ENCODE measurements around the gene R3HDM1. TPM values are rescaled to one million over a fixed set of nuclear protein-coding genes. Genes with fewer than 3 reads are reported as not detected.
A peak's percentile ranks its signal among the peaks of the same experiment; 100 is the strongest.

R3HDM1 gene
- total and polyA plus RNA-seq, 2 experiments from 2014 or later = 9.1 to 10.9 TPM

DNA sequence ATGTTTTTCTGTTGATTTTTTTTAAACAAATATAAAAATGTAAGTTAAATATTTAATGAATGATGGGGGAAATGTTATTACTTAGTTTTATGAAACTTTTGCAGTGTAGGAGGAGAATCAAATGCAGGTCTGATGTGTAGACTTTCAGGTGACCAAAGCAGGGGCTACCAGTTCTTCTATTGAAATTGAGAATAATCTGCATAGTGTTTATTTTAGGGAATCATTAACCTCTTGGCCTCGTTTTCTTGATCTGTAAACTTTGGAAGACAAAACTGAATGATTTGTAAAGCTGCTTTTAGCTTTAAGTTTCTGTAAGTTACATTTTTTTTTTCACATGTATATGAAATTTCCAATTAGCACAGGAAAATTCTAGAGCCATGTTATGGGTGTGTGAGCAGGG, 99.2 kb downstream of the R3HDM1 start:
- H3K9me2 ChIP-seq (replicated peaks; ENCODE audit: insufficient read depth) = no peaks in the 10 kb centered on the region
- no peak for DNase-seq (ENCODE audit: low spot score)
- H4K20me1 ChIP-seq (ENCODE audit: insufficient read depth, poor library complexity, severe bottlenecking) = no peaks in the 10 kb centered on the region
- H3K4me2 ChIP-seq = no peak overlapping the region
- no peaks in the 10 kb centered on the region for H3K4me1 ChIP-seq (ENCODE audit: insufficient read depth)
- H3K79me2 ChIP-seq = no peaks in the 10 kb centered on the region
- no peaks in the 10 kb centered on the region for H3K9me3 ChIP-seq (ENCODE audit: low read depth)
- no peaks in the 10 kb centered on the region for H3K27me3 ChIP-seq
- H3K36me3 ChIP-seq (replicated peaks; ENCODE audit: insufficient read depth, low read depth) = no peaks in the 10 kb centered on the region
- no peak overlapping the region for H3K4me3 ChIP-seq
- no peak overlapping the region for H2AFZ ChIP-seq
- TF ChIP-seq EZH2phosphoT487 (IDR thresholded peaks at IDR 0.05; ENCODE audit: low read depth, severe bottlenecking, unreplicated experiment) = no peak
- no peak overlapping the region for H3K27ac ChIP-seq
- WGBS (ENCODE audit: low lambda C conversion rate, missing lambda C conversion rate) = 60% methylated on average over 1 of the region's 1 CpG

DNA sequence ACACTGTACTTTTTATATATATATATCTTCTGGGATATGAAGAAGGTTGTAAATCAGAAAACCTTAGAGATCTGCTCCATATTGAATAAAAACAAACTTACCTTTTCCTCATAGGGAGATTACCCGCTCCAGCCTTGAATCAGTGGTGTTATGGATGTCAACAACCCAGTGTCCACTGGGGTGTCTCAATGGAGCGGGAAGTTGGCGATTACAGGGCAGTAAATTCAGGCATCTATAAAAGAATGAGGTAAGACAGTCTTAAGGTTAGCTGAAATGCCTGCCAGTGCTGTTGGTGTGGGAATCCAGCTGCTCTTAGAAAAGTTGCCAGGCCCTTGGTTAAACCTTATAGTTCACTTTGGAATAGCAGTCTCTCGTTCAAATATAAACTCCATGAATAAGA, 102.3 kb downstream of the R3HDM1 start:
- Histone ChIP-seq H3K27me3 (no peaks in the 10 kb centered on the region), H3K4me1 (ENCODE audit: insufficient read depth) (no peaks in the 10 kb centered on the region), H4K20me1 (ENCODE audit: insufficient read depth, poor library complexity, severe bottlenecking) (no peaks in the 10 kb centered on the region), H3K9me2 (replicated peaks; ENCODE audit: insufficient read depth) (no peaks in the 10 kb centered on the region), H3K27ac (no peak overlapping the region), H3K79me2 (no peaks in the 10 kb centered on the region), H3K9me3 (ENCODE audit: low read depth) (no peaks in the 10 kb centered on the region), H3K36me3 (replicated peaks; ENCODE audit: insufficient read depth, low read depth) (no peaks in the 10 kb centered on the region), H2AFZ (no peak overlapping the region), H3K4me3 (no peak overlapping the region), H3K4me2 (no peak overlapping the region)
- 95% methylated on average over 4 of the region's 4 CpGs for WGBS (ENCODE audit: low lambda C conversion rate, missing lambda C conversion rate)
- no peak for DNase-seq (ENCODE audit: low spot score)
- TF ChIP-seq, protein P1, sequence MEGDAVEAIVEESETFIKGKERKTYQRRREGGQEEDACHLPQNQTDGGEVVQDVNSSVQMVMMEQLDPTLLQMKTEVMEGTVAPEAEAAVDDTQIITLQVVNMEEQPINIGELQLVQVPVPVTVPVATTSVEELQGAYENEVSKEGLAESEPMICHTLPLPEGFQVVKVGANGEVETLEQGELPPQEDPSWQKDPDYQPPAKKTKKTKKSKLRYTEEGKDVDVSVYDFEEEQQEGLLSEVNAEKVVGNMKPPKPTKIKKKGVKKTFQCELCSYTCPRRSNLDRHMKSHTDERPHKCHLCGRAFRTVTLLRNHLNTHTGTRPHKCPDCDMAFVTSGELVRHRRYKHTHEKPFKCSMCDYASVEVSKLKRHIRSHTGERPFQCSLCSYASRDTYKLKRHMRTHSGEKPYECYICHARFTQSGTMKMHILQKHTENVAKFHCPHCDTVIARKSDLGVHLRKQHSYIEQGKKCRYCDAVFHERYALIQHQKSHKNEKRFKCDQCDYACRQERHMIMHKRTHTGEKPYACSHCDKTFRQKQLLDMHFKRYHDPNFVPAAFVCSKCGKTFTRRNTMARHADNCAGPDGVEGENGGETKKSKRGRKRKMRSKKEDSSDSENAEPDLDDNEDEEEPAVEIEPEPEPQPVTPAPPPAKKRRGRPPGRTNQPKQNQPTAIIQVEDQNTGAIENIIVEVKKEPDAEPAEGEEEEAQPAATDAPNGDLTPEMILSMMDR (IDR thresholded peaks at IDR 0.05; ENCODE audit: poor library complexity) = no peak
- no peak for TF ChIP-seq EZH2 (IDR thresholded peaks at IDR 0.05; ENCODE audit: borderline replicate concordance)
- TF ChIP-seq EZH2phosphoT487 (IDR thresholded peaks at IDR 0.05; ENCODE audit: low read depth, severe bottlenecking, unreplicated experiment) = no peak

DNA sequence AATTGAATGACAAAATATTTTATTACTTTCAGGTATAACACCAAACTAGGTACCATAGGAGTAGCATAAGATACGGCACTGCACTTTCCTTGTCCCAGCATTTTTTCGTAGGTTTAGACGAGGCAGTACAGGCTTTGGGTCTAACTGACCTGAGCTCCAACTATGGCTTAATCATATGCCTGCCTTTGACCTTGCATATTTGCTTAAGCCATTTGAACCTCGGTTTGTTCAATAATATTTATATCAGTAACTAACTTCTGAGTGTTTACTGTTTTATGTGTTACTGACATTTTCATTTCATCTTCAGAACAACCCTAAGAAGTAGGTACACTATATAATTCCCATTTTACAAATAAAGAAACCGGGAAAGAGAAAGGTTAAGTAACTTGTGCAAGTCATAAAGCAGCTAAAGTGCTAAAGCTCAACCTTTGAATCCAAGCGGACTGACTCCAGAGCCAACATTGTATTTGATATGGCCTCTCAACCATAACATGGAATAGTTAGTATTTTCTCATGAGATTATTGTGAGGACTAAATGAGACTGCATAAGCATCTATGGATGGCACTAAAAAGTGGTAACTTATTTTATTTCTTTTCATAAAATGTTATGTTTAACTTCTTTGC, 104.0 kb downstream of the R3HDM1 start:
- no peaks in the 10 kb centered on the region for H3K9me3 ChIP-seq (ENCODE audit: low read depth)
- H4K20me1 ChIP-seq (ENCODE audit: insufficient read depth, poor library complexity, severe bottlenecking) = no peaks in the 10 kb centered on the region
- no peak overlapping the region for H3K4me3 ChIP-seq
- peak overlapping the region; percentile 13 for H3K27ac ChIP-seq
- no peak for TF ChIP-seq EZH2 (IDR thresholded peaks at IDR 0.05; ENCODE audit: borderline replicate concordance)
- TF ChIP-seq, protein P1 (IDR thresholded peaks at IDR 0.05; ENCODE audit: poor library complexity) = no peak
- no peak for TF ChIP-seq EZH2phosphoT487 (IDR thresholded peaks at IDR 0.05; ENCODE audit: low read depth, severe bottlenecking, unreplicated experiment)
- no peaks in the 10 kb centered on the region for H3K36me3 ChIP-seq (replicated peaks; ENCODE audit: insufficient read depth, low read depth)
- 61% methylated on average over 6 of the region's 6 CpGs for WGBS (ENCODE audit: low lambda C conversion rate, missing lambda C conversion rate)
- H3K9me2 ChIP-seq (replicated peaks; ENCODE audit: insufficient read depth) = no peaks in the 10 kb centered on the region
- peak overlapping the region; percentile 39 for H3K4me2 ChIP-seq
- no peak overlapping the region for H2AFZ ChIP-seq
- H3K27me3 ChIP-seq = no peaks in the 10 kb centered on the region
- no peaks in the 10 kb centered on the region for H3K79me2 ChIP-seq
- no peaks in the 10 kb centered on the region for H3K4me1 ChIP-seq (ENCODE audit: insufficient read depth)
- DNase-seq (ENCODE audit: low spot score) = peak; percentile 7

DNA sequence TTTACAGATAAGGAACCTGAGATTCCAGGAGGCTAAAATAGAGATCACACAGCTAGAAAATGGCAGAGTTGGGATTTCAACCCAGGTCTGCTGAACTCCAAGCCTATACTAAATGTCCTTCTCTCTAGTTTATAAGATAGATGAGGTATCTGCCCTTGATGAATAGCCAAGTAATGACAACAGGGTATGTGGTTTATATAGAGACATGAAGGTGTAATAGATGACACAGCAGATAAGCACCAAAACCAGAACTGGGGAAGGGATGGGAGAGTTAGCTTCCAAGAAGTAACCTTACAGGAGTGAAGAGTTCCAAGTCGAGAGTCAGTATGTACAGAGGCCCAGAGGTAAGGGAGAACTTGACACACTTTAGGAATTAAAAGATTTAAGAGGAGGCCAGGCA, 105.7 kb downstream of the R3HDM1 start:
- Histone ChIP-seq H3K9me3 (ENCODE audit: low read depth) (no peaks in the 10 kb centered on the region), H3K27ac (no peak overlapping the region), H4K20me1 (ENCODE audit: insufficient read depth, poor library complexity, severe bottlenecking) (no peaks in the 10 kb centered on the region), H3K9me2 (replicated peaks; ENCODE audit: insufficient read depth) (no peaks in the 10 kb centered on the region), H2AFZ (no peak overlapping the region), H3K27me3 (no peaks in the 10 kb centered on the region), H3K4me3 (no peak overlapping the region), H3K4me1 (ENCODE audit: insufficient read depth) (no peaks in the 10 kb centered on the region), H3K4me2 (no peak overlapping the region), H3K36me3 (replicated peaks; ENCODE audit: insufficient read depth, low read depth) (no peaks in the 10 kb centered on the region), H3K79me2 (no peaks in the 10 kb centered on the region)
- DNase-seq (ENCODE audit: low spot score) = no peak
- WGBS (ENCODE audit: low lambda C conversion rate, missing lambda C conversion rate) = 90% methylated on average over 1 of the region's 1 CpG
- TF ChIP-seq EZH2 (IDR thresholded peaks at IDR 0.05; ENCODE audit: borderline replicate concordance) (no peak), EZH2phosphoT487 (IDR thresholded peaks at IDR 0.05; ENCODE audit: low read depth, severe bottlenecking, unreplicated experiment) (no peak)
- TF ChIP-seq, protein P1 (IDR thresholded peaks at IDR 0.05; ENCODE audit: poor library complexity) = no peak
